ENCODE data around the gene CORIN.

Gene CORIN

DNA sequence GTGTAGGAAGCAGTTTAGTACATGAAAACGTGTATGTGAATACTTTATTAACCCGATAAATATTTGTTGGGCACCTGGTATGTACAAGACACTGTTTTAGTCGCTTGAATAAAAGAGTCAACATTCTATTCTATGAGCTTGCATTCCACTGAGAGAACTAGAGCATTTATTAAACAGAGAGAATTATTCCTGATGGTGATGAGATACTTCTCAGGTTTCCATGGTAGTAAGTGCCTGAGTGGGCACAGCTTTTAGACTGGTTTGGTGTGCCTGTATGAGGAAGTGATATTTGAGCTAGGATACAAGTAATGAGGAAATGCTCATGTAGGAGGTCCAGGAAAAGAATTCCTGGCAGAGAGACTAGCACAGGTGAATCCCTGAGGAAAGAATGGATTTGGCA lies 258.6 kb downstream of the CORIN start:
- Mint-ChIP-seq H3K4me1 (peaks cover 10% of the 10 kb centered on the region), H3K36me3 (ENCODE audit: low read depth) (peaks cover 61% of the 10 kb centered on the region)
- TF ChIP-seq, protein P1, sequence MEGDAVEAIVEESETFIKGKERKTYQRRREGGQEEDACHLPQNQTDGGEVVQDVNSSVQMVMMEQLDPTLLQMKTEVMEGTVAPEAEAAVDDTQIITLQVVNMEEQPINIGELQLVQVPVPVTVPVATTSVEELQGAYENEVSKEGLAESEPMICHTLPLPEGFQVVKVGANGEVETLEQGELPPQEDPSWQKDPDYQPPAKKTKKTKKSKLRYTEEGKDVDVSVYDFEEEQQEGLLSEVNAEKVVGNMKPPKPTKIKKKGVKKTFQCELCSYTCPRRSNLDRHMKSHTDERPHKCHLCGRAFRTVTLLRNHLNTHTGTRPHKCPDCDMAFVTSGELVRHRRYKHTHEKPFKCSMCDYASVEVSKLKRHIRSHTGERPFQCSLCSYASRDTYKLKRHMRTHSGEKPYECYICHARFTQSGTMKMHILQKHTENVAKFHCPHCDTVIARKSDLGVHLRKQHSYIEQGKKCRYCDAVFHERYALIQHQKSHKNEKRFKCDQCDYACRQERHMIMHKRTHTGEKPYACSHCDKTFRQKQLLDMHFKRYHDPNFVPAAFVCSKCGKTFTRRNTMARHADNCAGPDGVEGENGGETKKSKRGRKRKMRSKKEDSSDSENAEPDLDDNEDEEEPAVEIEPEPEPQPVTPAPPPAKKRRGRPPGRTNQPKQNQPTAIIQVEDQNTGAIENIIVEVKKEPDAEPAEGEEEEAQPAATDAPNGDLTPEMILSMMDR (IDR thresholded peaks at IDR 0.05; ENCODE audit: unreplicated experiment in 3 of 3), result no peak

DNA sequence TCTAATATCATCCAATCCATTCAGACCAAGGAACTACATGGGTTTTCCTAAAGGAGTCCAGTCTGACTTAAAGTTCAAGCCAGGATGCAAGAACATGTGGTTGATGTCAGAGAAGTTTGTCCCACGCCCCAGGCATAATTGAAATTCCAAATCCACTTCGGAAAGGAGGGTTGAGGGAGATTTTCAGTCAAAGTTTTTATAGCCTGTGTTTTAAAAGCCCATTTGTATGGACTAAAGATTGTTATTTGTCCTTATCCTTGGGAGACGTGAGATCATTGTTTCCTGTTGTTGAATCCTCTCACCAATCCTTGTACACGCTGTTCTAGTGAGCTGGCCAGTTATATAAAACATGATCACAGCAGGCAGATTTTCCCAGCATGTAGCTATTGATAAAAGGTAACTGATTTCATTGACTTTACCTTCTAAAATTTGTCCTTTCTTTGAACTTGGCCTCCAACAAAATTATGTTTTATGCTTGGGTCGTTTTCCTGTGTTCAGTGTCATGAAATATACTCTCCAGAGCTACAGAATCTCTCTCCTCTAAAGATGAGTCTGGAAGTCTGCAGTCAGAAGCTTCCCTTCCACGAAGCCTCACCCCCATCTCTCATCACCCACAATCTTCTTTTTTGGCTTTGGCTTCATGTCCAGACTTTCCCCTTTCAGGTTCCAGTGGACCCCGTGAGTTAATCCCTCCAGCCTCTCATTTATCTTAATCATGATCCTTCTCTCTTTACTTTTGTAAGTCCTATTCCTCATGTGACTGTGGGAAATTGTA lies 259.9 kb downstream of the CORIN start:
- H3K36me3 Mint-ChIP-seq (ENCODE audit: low read depth), result peaks cover 64% of the 10 kb centered on the region
- peaks cover 10% of the 10 kb centered on the region for H3K4me1 Mint-ChIP-seq
- TF ChIP-seq, protein P1 (IDR thresholded peaks at IDR 0.05; ENCODE audit: unreplicated experiment in 3 of 3), result no peak
- H3K9me3 Mint-ChIP-seq, result no peaks in the 10 kb centered on the region
- H3K27me3 Mint-ChIP-seq (ENCODE audit: low read depth), result no peaks in the 10 kb centered on the region
- H3K4me3 Mint-ChIP-seq, result no peak overlapping the region
- peak overlapping the region; percentile 13 to 66 (median 18) for H3K27ac Mint-ChIP-seq

More for the DNA sequence above, 258.6 kb downstream of the CORIN start:
- Mint-ChIP-seq H3K27ac (no peak overlapping the region), H3K4me3 (no peak overlapping the region), H3K9me3 (no peaks in the 10 kb centered on the region), H3K27me3 (ENCODE audit: low read depth) (no peaks in the 10 kb centered on the region)

DNA sequence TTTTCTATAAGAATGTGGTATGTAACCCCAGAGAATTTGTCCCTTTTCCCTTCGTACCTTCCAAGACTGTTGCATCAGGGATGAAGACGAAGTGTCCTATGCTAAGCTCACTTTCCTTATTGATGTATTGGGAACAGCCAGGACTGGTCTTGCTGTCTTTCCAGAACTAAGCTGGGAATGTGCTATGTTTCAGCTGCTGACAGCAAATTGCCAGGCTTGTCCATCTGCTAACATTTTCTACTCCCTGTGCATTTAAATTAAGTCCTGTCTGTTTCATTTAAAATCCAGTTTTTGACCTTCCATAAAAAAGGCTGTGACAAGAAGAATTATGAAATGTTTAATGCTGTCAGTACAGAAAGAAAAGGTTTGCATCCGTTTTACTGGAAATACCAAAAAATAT lies 264.9 kb downstream of the CORIN start:
- H3K9me3 Mint-ChIP-seq, result no peaks in the 10 kb centered on the region
- peaks cover 4% of the 10 kb centered on the region for H3K4me1 Mint-ChIP-seq
- TF ChIP-seq, protein P1 (IDR thresholded peaks at IDR 0.05; ENCODE audit: unreplicated experiment in 3 of 3), result no peak
- peaks cover 57% of the 10 kb centered on the region for H3K36me3 Mint-ChIP-seq (ENCODE audit: low read depth)
- H3K4me3 Mint-ChIP-seq, result no peak overlapping the region
- no peak overlapping the region for H3K27ac Mint-ChIP-seq
- H3K27me3 Mint-ChIP-seq (ENCODE audit: low read depth), result no peaks in the 10 kb centered on the region

DNA sequence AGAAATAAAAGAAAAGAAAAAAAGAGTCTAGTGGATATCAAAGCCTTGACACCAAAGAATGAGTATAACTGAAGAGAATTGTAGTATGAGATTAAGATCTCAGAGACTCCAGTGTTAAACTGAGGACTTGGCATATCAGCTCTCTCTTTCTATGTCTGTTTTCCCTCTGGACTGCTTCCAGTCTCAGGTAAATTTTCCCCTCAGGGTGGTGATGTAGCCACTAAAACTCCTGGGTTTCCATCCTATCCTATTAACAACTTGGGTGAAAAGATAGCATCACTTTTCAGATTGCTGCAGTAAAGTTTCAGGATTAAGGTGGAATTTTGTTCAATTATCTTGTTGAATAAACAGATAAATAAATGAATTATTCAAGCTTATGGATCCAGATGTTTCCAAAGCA lies 267.1 kb downstream of the CORIN start:
- no peak overlapping the region for H3K4me3 Mint-ChIP-seq
- TF ChIP-seq, protein P1 (IDR thresholded peaks at IDR 0.05; ENCODE audit: unreplicated experiment in 3 of 3), result no peak
- H3K27me3 Mint-ChIP-seq (ENCODE audit: low read depth), result no peaks in the 10 kb centered on the region
- H3K36me3 Mint-ChIP-seq (ENCODE audit: low read depth), result peaks cover 43% of the 10 kb centered on the region
- no peaks in the 10 kb centered on the region for H3K4me1 Mint-ChIP-seq
- no peaks in the 10 kb centered on the region for H3K9me3 Mint-ChIP-seq
- H3K27ac Mint-ChIP-seq, result no peak overlapping the region

DNA sequence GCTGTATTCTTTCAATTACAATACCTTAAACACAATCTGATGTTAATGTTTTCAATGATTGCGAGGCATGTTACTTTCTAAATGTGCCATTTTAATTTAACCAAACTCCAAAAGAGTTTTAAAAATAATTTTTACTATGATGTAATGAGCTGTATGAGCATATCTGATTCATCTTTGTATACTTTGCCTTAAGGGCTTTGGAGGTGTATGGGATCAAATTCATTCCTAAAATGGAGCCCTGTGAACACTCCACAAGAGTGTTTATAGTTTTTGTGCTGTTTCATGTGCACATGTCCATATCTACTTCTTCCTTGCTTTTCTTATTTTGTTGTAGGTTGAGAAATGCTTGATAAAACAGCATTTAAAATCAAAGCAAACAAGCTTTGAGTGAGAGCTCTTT lies 270.4 kb downstream of the CORIN start:
- H3K9me3 Mint-ChIP-seq, result no peaks in the 10 kb centered on the region

More for the DNA sequence above, 270.4 kb downstream of the CORIN start:
- Mint-ChIP-seq H3K27ac (no peak overlapping the region), H3K4me1 (no peaks in the 10 kb centered on the region), H3K36me3 (ENCODE audit: low read depth) (peaks cover 35% of the 10 kb centered on the region), H3K4me3 (no peak overlapping the region), H3K27me3 (ENCODE audit: low read depth) (no peaks in the 10 kb centered on the region)
- TF ChIP-seq, protein P1 (IDR thresholded peaks at IDR 0.05; ENCODE audit: unreplicated experiment in 3 of 3), result no peak

All from nephron (organoid).